Measurements from ENCODE around the gene OR5M11. TPM values are rescaled to one million over a fixed set of nuclear protein-coding genes. Genes with fewer than 3 reads are reported as not detected.
"Not testable (repeated sequence)": the region's sequence is repeated elsewhere in the genome, so short reads cannot be mapped to it uniquely, and the experiment has no call there.

OR5M11 gene
- total RNA-seq: not detected
- not detected for polyA plus RNA-seq

DNA sequence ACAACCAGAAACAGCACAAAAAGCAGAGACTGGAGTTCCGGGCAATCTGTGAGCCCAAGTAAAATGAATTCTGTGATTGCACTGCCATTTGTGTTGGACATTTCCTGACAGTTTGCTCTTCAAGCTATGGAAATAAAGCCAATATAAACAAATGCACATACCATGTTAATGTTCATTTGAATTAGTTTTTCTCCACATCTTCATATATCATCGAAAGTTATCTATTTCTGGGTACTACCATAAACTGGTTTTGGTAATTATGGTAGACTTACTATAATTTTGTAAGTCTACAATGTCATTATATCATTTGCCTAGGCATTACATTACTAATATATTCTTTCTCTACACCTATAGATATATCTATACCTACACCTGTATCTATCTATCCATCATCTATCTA lies at the start of gene OR5M11:
TSS of gene OR5M11 (minus strand) at position 101 of the 400 bp plus-strand sequence. CDS start at position 101, 0 bp downstream.
- no peak within 1 kb of the TSS for H3K9ac ChIP-seq (ENCODE audit: low read depth in 1 of 2, low read length in 2 of 2)
- no peak within 1 kb of the TSS for H3K27ac ChIP-seq (ENCODE audit: low read depth in 1 of 2, low read length in 2 of 2)
- TF ChIP-seq, protein P1, sequence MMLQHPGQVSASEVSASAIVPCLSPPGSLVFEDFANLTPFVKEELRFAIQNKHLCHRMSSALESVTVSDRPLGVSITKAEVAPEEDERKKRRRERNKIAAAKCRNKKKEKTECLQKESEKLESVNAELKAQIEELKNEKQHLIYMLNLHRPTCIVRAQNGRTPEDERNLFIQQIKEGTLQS (IDR thresholded peaks at IDR 0.05): no peak
- TF ChIP-seq NR2F2 (IDR thresholded peaks at IDR 0.05) (no peak), RAD21 (IDR thresholded peaks at IDR 0.05) (no peak), FOXA1 (IDR thresholded peaks at IDR 0.05) (no peak), HNF4G (IDR thresholded peaks at IDR 0.05) (no peak), GABPA (IDR thresholded peaks at IDR 0.05 in 1 of 2, conservative IDR thresholded peaks at IDR 0.05 in 1 of 2) (no peak), FOXA2 (IDR thresholded peaks at IDR 0.05) (no peak), CTCF (IDR thresholded peaks at IDR 0.05; ENCODE audit: low read depth, low read length, missing input control) (no peak), TAF1 (conservative IDR thresholded peaks at IDR 0.05) (no peak)
- TF ChIP-seq, protein P2, sequence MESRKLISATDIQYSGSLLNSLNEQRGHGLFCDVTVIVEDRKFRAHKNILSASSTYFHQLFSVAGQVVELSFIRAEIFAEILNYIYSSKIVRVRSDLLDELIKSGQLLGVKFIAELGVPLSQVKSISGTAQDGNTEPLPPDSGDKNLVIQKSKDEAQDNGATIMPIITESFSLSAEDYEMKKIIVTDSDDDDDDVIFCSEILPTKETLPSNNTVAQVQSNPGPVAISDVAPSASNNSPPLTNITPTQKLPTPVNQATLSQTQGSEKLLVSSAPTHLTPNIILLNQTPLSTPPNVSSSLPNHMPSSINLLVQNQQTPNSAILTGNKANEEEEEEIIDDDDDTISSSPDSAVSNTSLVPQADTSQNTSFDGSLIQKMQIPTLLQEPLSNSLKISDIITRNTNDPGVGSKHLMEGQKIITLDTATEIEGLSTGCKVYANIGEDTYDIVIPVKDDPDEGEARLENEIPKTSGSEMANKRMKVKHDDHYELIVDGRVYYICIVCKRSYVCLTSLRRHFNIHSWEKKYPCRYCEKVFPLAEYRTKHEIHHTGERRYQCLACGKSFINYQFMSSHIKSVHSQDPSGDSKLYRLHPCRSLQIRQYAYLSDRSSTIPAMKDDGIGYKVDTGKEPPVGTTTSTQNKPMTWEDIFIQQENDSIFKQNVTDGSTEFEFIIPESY (IDR thresholded peaks at IDR 0.05): no peak
- 73% methylated on average over 2 of the region's 2 CpGs for WGBS
- H3K9me3 ChIP-seq (ENCODE audit: control insufficient read depth in 4 of 4, low read length in 3 of 4): no peaks in the 10 kb centered on the region
- no peaks in the 10 kb centered on the region for H3K36me3 ChIP-seq (ENCODE audit: control insufficient read depth in 4 of 4, insufficient read depth in 3 of 4, low read depth in 1 of 4, low read length in 3 of 4)
- H3K27me3 ChIP-seq (ENCODE audit: control insufficient read depth in 4 of 4, insufficient read depth in 4 of 4, low read length in 3 of 4): no peaks in the 10 kb centered on the region
- no peaks in the 10 kb centered on the region for H3K4me1 ChIP-seq (ENCODE audit: control insufficient read depth in 4 of 4, insufficient read depth in 4 of 4, low read length in 3 of 4)
- H3K4me3 ChIP-seq (ENCODE audit: low read depth in 1 of 3, low read length in 3 of 3): no peak within 1 kb of the TSS
- DNase-seq (ENCODE audit: low spot score): no peak

DNA sequence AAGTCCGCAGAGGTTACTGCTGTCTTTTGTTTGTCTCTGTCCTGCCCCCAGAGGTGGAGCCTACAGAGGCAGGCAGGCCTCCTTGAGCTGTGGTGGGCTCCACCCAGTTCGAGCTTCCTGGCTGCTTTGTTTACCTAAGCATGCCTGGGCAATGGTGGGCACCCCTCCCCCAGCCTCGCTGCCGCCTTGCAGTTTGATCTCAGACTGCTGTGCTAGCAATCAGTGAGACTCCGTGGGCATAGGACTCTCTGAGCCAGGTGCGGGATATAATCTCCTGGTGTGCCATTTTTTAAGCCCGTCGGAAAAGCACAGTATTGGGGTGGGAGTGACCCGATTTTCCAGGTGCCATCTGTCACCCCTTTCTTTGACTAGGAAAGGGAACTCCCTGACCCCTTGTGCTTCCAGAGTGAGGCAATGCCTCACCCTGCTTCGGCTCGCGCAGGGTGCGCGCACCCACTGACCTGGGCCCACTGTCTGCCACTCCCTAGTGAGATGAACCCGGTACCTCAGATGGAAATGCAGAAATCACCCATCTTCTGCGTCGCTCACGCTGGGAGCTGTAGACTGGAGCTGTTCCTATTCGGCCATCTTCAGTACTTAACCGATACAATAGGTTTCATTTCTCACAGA lies 49.1 kb upstream of the OR5M11 start:
- H3K36me3 ChIP-seq (ENCODE audit: control insufficient read depth in 4 of 4, insufficient read depth in 3 of 4, low read depth in 1 of 4, low read length in 3 of 4); H3K9me3 ChIP-seq (ENCODE audit: control insufficient read depth in 4 of 4, low read length in 3 of 4); H3K4me3 ChIP-seq (ENCODE audit: low read depth in 1 of 3, low read length in 3 of 3); DNase-seq (ENCODE audit: low spot score); H3K9ac ChIP-seq (ENCODE audit: low read depth in 1 of 2, low read length in 2 of 2); H3K27ac ChIP-seq (ENCODE audit: low read depth in 1 of 2, low read length in 2 of 2); H3K4me1 ChIP-seq (ENCODE audit: control insufficient read depth in 4 of 4, insufficient read depth in 4 of 4, low read length in 3 of 4); H3K27me3 ChIP-seq (ENCODE audit: control insufficient read depth in 4 of 4, insufficient read depth in 4 of 4, low read length in 3 of 4): not testable (repeated sequence)
- 92% methylated on average over 20 of the region's 20 CpGs for WGBS

GRCh38 chr11:56577621-56578020 lies 34.6 kb upstream of the OR5M11 start, which contains the start of gene OR5M10:
Gene OR5M10 (minus strand): TSS chr11:56577721. CDS start chr11:56577721, 0 bp downstream.
- H3K4me1 ChIP-seq (ENCODE audit: control insufficient read depth in 4 of 4, insufficient read depth in 4 of 4, low read length in 3 of 4): no peaks in the 10 kb centered on the region
- 39% methylated on average over 3 of the region's 3 CpGs for whole genome bisulfite sequencing
- no peak within 1 kb of the TSS for H3K27ac ChIP-seq (ENCODE audit: low read depth in 1 of 2, low read length in 2 of 2)
- H3K9me3 ChIP-seq (ENCODE audit: control insufficient read depth in 4 of 4, low read length in 3 of 4): no peaks in the 10 kb centered on the region
- H3K27me3 ChIP-seq (ENCODE audit: control insufficient read depth in 4 of 4, insufficient read depth in 4 of 4, low read length in 3 of 4): no peaks in the 10 kb centered on the region
- no peak within 1 kb of the TSS for H3K9ac ChIP-seq (ENCODE audit: low read depth in 1 of 2, low read length in 2 of 2)
- H3K36me3 ChIP-seq (ENCODE audit: control insufficient read depth in 4 of 4, insufficient read depth in 3 of 4, low read depth in 1 of 4, low read length in 3 of 4): no peaks in the 10 kb centered on the region
- no peak within 1 kb of the TSS for H3K4me3 ChIP-seq (ENCODE audit: low read depth in 1 of 3, low read length in 3 of 3)
- no peak for DNase-seq (ENCODE audit: low spot score)
- no peak for TF ChIP-seq FOXA2 (IDR thresholded peaks at IDR 0.05)
- TF ChIP-seq TAF1 (conservative IDR thresholded peaks at IDR 0.05): no peak
- TF ChIP-seq EGR1 (IDR thresholded peaks at IDR 0.05; ENCODE audit: low read depth in 2 of 2): no peak
- TF ChIP-seq, protein P2 (IDR thresholded peaks at IDR 0.05): no peak
- no peak for TF ChIP-seq GABPA (IDR thresholded peaks at IDR 0.05 in 1 of 2, conservative IDR thresholded peaks at IDR 0.05 in 1 of 2)
- no peak for TF ChIP-seq HNF4G (IDR thresholded peaks at IDR 0.05)
- TF ChIP-seq FOXA1 (IDR thresholded peaks at IDR 0.05): no peak
- no peak for TF ChIP-seq HNF4A (conservative IDR thresholded peaks at IDR 0.05)
- no peak for TF ChIP-seq JUND (IDR thresholded peaks at IDR 0.05)
- TF ChIP-seq, protein P3, sequence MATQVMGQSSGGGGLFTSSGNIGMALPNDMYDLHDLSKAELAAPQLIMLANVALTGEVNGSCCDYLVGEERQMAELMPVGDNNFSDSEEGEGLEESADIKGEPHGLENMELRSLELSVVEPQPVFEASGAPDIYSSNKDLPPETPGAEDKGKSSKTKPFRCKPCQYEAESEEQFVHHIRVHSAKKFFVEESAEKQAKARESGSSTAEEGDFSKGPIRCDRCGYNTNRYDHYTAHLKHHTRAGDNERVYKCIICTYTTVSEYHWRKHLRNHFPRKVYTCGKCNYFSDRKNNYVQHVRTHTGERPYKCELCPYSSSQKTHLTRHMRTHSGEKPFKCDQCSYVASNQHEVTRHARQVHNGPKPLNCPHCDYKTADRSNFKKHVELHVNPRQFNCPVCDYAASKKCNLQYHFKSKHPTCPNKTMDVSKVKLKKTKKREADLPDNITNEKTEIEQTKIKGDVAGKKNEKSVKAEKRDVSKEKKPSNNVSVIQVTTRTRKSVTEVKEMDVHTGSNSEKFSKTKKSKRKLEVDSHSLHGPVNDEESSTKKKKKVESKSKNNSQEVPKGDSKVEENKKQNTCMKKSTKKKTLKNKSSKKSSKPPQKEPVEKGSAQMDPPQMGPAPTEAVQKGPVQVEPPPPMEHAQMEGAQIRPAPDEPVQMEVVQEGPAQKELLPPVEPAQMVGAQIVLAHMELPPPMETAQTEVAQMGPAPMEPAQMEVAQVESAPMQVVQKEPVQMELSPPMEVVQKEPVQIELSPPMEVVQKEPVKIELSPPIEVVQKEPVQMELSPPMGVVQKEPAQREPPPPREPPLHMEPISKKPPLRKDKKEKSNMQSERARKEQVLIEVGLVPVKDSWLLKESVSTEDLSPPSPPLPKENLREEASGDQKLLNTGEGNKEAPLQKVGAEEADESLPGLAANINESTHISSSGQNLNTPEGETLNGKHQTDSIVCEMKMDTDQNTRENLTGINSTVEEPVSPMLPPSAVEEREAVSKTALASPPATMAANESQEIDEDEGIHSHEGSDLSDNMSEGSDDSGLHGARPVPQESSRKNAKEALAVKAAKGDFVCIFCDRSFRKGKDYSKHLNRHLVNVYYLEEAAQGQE (IDR thresholded peaks at IDR 0.05): no peak
- no peak for TF ChIP-seq SP1 (IDR thresholded peaks at IDR 0.05)
- TF ChIP-seq, protein P1 (IDR thresholded peaks at IDR 0.05): no peak
- TF ChIP-seq RAD21 (IDR thresholded peaks at IDR 0.05): no peak
- TF ChIP-seq NR2F2 (IDR thresholded peaks at IDR 0.05): no peak

Measured in liver (tissue), 9 donors.